NCI-H2171 (cell line): Measurements from ENCODE around the gene LMOD2.
"Not testable (repeated sequence)": the region's sequence is repeated elsewhere in the genome, so short reads cannot be mapped to it uniquely, and the experiment has no call there.

Experiments
- DNase-seq: peaks from one replicate; lab custom pipeline; 2025; lab: John Stamatoyannopoulos, UW

The LMOD2 gene, protein sequence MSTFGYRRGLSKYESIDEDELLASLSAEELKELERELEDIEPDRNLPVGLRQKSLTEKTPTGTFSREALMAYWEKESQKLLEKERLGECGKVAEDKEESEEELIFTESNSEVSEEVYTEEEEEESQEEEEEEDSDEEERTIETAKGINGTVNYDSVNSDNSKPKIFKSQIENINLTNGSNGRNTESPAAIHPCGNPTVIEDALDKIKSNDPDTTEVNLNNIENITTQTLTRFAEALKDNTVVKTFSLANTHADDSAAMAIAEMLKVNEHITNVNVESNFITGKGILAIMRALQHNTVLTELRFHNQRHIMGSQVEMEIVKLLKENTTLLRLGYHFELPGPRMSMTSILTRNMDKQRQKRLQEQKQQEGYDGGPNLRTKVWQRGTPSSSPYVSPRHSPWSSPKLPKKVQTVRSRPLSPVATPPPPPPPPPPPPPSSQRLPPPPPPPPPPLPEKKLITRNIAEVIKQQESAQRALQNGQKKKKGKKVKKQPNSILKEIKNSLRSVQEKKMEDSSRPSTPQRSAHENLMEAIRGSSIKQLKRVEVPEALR

DNA sequence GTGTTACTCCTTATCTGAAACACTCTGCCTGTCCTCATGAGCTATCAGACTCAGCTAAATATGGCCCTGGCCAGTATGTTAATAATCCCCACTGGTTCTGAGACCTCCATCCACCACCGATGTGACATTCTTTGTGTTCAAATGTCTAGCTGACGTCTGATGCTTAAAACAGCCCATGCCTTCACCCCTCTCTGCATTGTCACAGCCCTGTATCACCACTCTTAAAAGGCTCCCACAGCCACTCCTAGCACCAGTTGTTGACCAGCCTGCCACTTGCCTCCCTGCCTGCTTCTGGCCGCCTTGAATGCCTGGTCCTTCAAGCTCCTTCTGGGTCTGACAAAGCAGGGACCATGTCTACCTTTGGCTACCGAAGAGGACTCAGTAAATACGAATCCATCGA, at the start of gene LMOD2:
Gene LMOD2, plus strand, starts transcription at position 253 of the 400 bp plus-strand sequence. Its CDS starts 98 bp downstream, at position 351.
- DNase-seq: no peak

DNA sequence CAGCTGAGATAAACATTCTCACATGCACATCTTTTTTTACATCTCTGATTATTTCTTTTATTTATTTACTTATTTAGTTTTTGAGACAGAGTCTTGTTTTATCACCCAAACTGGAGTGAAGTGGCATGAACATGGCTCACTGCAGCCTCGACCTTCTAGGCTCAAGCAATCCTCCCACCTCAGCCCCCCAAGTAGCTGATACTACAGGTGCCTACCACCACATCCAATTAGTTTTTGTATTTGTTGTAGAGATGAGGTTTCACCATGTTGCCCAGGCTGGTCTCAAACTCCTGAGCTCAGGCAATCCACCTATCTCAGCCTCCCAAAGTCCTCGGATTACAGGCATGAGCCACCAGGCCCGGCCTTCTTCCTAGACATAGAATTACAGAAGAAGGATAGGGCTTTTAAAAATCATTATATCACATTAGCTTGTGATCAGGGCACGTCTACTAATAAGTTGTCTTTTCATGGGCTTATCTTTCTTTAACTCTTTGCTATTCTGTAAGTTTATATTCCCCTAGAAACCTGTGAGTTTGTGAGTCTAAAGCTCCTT, 48.2 kb upstream of the LMOD2 start:
- no peak for DNase-seq

DNA sequence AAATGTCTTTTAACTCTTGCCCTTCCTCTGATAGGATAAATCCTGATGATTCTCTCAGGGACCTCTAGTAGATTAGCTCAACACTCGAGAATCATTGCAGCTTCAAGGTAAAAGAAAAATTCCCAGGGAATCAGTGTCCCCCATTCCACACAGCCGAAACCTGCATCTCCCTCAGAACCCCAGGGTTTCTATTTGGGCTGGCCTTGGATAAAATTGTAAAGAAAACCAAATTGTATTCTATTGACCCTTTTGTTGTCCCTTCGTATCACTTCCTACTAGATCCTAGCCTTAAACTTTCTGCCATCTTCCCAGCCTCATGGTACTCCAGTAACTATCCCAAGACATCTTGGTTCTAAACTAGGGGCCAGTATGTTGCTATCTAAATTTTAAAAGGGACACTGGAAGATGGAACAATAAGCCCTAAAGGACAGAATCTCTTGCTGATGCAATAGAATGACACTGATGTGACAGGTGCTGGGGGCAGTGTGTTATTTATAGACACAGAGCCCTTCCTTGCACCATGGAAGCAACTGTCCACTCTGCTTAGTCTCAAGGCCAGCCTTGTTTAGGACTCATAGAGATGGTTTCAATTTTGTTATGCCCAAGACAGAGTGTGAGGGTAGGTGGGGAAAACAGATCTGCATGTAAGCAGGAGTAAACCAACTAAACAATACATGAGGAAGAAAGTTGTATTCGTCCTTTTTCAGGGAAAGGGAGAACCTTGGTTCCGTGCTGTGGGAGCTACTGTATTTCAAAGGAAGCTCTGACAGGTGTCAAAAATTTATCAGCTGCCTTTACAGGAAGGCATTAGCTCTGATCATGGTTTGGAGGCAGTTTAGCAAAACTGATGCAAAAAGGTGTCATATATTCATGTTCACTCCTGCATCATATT, 46.4 kb upstream of the LMOD2 start:
- no peak for DNase-seq

- DNase-seq: no peak
Observed at GRCh38 chr7:123609883-123610239, 45.8 kb upstream of the LMOD2 start.

- no peak for DNase-seq
Observed at GRCh38 chr7:123612024-123612423, 43.6 kb upstream of the LMOD2 start.

DNA sequence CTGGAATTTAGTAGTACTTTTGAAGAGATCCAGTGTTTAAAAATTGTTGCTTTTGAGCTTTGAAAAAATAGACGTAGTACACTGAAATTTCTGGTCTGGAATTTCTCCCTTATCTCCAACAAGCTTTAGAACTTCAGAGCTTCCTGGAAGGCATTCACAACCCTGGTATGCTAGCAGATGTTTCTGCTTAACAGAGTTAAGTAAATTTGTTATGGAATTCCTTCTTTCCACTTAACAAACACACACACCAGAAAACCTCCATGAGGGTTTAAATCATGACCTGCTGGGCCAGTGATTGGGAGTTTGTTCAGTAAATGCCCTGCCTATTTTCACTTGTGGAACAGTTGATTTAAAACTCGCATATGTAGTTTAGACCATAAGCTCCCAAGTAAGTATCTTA, 40.3 kb upstream of the LMOD2 start:
- no peak for DNase-seq

DNA sequence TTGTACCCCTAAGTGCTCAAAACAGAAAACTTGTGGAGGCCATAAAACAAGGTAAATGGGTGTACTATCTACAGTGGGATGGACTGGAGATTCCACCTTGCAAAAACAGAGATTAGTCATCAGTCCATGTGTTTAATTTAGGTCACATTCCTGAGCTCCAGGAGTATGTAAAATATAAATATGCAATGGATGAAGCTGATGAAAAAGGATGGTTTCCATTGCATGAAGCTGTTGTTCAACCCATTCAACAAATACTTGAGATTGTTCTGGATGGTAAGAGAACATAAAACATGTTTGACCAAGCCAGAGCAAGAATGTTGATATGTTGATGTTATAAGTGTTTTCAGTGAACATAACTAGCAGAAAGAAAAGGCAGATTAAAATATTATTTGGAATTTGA, 39.4 kb upstream of the LMOD2 start:
- DNase-seq: no peak

- DNase-seq: no peak
Observed at GRCh38 chr7:123621707-123622106, 34.0 kb upstream of the LMOD2 start.

DNA sequence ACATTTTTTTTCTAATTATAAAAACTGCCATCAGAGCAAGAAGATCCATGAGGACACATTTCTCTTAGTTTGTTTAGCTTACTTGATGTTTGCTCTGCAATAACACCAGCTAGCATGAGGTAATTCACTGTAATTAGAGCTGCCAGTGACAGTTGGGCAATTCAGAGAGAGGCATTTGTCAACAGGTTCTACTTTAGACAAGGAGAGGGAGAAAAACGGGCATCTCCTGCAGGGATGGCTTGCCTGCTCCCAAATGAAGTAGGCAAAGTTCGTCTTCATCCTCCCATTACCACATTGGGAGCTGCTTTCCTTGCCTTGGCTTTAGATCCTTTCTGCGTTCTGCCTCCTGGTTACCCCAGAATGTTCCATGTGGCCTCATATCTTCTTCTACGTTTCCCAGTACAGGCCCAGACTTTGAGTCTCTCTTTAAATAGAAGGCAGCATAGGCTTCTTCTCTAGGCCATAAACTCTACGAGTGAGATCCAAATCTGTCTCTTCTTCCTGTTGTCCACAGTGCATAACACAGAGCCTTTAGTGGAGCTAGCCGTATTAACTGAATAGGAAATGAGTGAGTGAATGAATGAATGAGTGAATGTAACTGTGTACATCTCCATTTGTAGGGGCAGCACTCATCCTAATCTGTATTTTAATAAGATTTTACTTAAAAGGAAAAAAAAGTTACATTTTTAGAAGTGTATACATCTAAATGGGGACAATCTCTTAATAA, 32.8 kb upstream of the LMOD2 start:
- peak; percentile 42 for DNase-seq

- DNase-seq: no peak
Observed at GRCh38 chr7:123624527-123625183, 31.0 kb upstream of the LMOD2 start.

DNA sequence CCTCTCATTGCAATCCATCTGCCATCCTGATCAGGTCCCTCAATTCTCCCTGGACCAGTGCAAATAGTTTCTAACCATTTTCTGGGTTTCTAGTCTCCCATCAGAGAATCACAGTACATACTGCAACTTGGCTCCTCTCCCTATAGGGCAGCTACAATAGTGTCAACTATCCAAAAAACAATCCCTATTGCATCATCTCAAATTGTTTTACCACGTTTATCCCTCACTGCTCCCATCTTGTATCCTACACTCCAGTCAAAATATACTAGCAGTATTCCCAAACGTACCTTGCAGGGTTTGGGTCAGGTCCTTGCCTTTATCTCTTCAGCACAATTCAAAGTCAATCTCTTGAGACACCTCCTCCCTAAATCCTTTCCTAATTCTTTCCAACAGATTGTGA, 30.4 kb upstream of the LMOD2 start:
- DNase-seq: no peak

DNA sequence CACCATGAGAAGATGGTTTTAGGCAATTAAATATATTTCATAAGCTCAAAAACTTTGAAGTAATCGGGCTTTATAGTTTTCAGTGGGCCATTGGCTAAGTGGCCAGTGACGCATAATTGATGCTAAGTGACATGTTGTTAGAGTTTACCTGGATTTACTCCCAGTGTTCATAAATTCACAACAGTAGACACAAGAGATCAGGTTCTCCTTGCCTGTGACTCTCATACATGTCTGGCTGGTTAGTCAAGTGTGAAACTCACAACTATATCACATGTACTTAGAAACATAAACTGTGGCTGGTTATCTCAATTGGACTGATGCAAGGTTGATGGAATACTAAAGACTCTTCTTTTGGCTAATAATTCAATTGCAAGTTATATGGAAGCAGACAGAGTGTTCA, 27.8 kb upstream of the LMOD2 start:
- DNase-seq: peak; percentile 20

- no peak for DNase-seq
Observed at GRCh38 chr7:123628829-123629228, 26.8 kb upstream of the LMOD2 start.

GRCh38 chr7:123629281-123629680, 26.4 kb upstream of the LMOD2 start:
- DNase-seq: no peak

- no peak for DNase-seq
Observed at GRCh38 chr7:123632808-123633207, 22.9 kb upstream of the LMOD2 start.

DNA sequence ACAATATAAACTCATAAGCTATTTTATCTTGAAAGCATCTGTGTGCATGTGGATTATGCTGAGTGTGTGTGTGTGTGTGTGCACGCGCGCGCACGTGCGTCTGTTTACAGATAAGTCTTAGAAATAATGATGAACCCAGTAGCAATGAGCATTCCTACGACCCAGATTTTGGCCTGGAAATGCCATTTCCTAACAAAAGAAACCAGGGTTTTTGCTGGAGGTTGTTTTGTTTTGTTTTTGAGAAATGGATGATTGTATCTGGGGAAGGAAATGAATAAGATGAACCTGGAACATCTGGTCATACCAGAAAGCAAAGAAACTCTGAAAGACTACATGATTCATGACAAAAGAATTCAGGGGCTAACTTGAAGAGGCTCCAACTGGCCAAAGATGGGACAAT, 22.1 kb upstream of the LMOD2 start:
- no peak for DNase-seq

DNA sequence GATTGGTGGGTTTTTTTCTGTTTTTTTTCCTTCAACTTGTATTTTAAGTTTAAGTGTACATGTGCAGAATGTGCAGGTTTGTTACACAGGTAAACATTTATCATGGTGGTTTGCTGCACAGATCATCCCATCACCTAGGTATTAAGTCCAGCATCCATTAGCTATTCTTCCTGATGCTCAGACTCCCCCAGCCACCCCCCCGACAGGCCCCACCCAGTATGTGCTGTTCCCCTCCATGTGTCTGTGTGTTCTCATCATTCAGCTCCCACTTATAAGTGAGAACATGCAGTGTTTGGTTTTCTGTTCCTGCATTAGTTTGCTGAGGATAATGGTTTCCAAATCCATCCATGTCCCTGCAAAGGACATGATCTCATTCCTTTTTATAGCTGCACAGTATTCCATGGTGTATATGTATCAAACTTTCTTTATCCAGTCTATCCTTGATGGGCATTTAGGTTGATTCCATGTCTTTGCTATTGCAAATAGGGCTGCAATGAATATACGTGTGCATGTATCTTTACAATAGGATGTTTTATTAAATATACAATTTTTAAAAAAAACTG, 21.6 kb upstream of the LMOD2 start:
- DNase-seq: not testable (repeated sequence)

GRCh38 chr7:123635551-123636359, 19.9 kb upstream of the LMOD2 start:
- no peak for DNase-seq

GRCh38 chr7:123637203-123637602, 18.5 kb upstream of the LMOD2 start:
- no peak for DNase-seq

GRCh38 chr7:123637878-123638277, 17.8 kb upstream of the LMOD2 start:
- no peak for DNase-seq
